Naive thymus-derived CD8-positive, alpha-beta T cell (primary cell): Measurements from ENCODE around the gene ADCY6. TPM values are rescaled to one million over a fixed set of nuclear protein-coding genes. Genes with fewer than 3 reads are reported as not detected.

ENCODE experiments used
- ATAC-seq, 2 donors: fragments of 150-1000 bp; cut with Tn5 transposase in 1 of 2; sonication (Bioruptor Pico), chemical (Tn5 transposase) in 1 of 2; 1 replicate in 1 of 2; 2 replicates in 1 of 2; pipeline ENCODE4 v1.10.0; 2021; ENCODE audit warnings: mild to moderate bottlenecking in 2 of 2, moderate library complexity in 2 of 2
- POLR2A ChIA-PET: fragments of 350-600 bp; sonication (Branson Sonifier 250); formaldehyde crosslinking; loops from one replicate; lab custom pipeline; 2021; ENCODE audit warnings: antibody characterized with exemption; lab: Charles Lee
- DNase-seq, 10 donors: peaks; one replicate each; pipeline versions ENCODE4 v3.0.0 to v3.0.0-alpha.2; 2020 to 2022
- H3K27ac Mint-ChIP-seq, 10 donors: one replicate each; pipeline ENCODE4 v1.8.0; 2020 to 2022; ENCODE audit warnings: mild to moderate bottlenecking in 10 of 10, mixed read lengths in 10 of 10, moderate library complexity in 4 of 10, inconsistent platforms in 1 of 10
- H3K27me3 Mint-ChIP-seq, 5 donors: one replicate each; pipeline ENCODE4 v1.8.0; 2021 to 2022; ENCODE audit warnings: mixed read lengths in 5 of 5
- H3K36me3 Mint-ChIP-seq, 3 donors: one replicate each; pipeline ENCODE4 v1.8.0; 2020 to 2022; ENCODE audit warnings: mixed read lengths in 3 of 3, mild to moderate bottlenecking in 2 of 3, inconsistent platforms in 1 of 3
- H3K4me1 Mint-ChIP-seq, 4 donors: one replicate each; pipeline ENCODE4 v1.8.0; 2021 to 2022; ENCODE audit warnings: mixed read lengths in 4 of 4
- H3K4me3 Mint-ChIP-seq, 10 donors: one replicate each; pipeline ENCODE4 v1.8.0; 2020 to 2022; ENCODE audit warnings: mild to moderate bottlenecking in 10 of 10, mixed read lengths in 10 of 10, moderate library complexity in 6 of 10, inconsistent platforms in 1 of 10
- H3K9me3 Mint-ChIP-seq, 9 donors: one replicate each; pipeline ENCODE4 v1.8.0; 2020 to 2022; ENCODE audit warnings: mixed read lengths in 9 of 9, mild to moderate bottlenecking in 3 of 9, inconsistent platforms in 1 of 9, moderate library complexity in 1 of 9
- polyA plus RNA-seq, 3 donors: library from polyadenylated mRNA; unstranded; fragments of 300-500 nt; fragmentation: Illumina TruSeq; gene quantifications; one replicate each; pipeline ENCODE4 v1.2.3, GENCODE V29; 2021
- total RNA-seq, 8 experiments: library from RNA in 2 of 8; stranded (reverse) in 2 of 8; gene quantifications; one replicate each; pipeline ENCODE4 v1.2.3 and lab custom pipeline; 2021 to 2026

Gene ADCY6
- total and polyA plus RNA-seq, 5 experiments from 2014 or later, result not detected

GRCh38 chr12:48793696-48794095, 4.8 kb upstream of the ADCY6 start:
- Mint-ChIP-seq H3K27me3 (peaks cover 8 to 23% (median 20%) of the 10 kb centered on the region in 5 donors), H3K4me1 (peaks cover 0 to 22% (median 7%) of the 10 kb centered on the region in 4 donors), H3K9me3 (no peaks in the 10 kb centered on the region), H3K36me3 (peaks cover 0 to 4% (median 0%) of the 10 kb centered on the region in 3 donors), H3K27ac (no peak overlapping the region), H3K4me3 (no peak overlapping the region)
- no peak for DNase-seq
- POLR2A ChIA-PET, result no interaction called here
- ATAC-seq, result no peak

DNA sequence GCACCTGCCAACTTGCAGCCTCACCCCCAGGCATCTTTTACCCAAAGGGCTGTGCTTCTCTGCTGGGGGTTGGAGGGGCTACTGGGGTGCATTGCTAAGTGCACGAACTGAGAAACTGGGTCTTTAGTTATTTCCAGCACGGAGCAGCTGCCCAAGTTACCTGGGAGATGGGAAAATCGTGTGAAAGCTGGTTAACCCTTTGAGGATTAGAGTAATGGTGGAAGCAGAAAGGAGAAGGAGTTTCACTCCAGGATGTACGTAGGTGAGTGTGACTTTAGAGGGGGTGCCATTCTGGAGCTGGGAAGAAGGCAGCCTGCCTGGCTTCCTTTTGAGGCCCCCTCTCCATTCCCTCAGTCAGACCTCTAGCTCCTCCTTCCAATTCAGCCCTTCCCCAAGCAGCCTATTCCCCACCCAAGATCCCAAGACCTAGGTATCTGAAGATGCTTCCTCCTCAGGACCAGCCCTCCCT, 1.0 kb upstream of the ADCY6 start:
- Mint-ChIP-seq H3K4me1 (peaks cover 5 to 22% (median 8%) of the 10 kb centered on the region in 4 donors), H3K4me3 (peak overlapping the region in 9 of 10 donors; percentile 28 to 87 (median 64)), H3K27ac (peak overlapping the region in 1 of 10 donors; percentile 31), H3K27me3 (peaks cover 15 to 57% (median 46%) of the 10 kb centered on the region in 5 donors), H3K36me3 (peaks cover 0 to 4% (median 0%) of the 10 kb centered on the region in 3 donors), H3K9me3 (no peaks in the 10 kb centered on the region)
- DNase-seq (no peak), ATAC-seq (no peak)
- POLR2A ChIA-PET, result no interaction called here

- peaks cover 0 to 4% (median 0%) of the 10 kb centered on the region in 3 donors for H3K36me3 Mint-ChIP-seq
- POLR2A ChIA-PET, result interaction anchor here (0.6 kb wide), 2 partner anchors 19 to 229 kb away, joined by 3 to 5 read pairs; a partner anchor contains a TSS
- H3K4me1 Mint-ChIP-seq, result peaks cover 5 to 22% (median 7%) of the 10 kb centered on the region in 4 donors
- H3K27me3 Mint-ChIP-seq, result peaks cover 18 to 61% (median 45%) of the 10 kb centered on the region in 5 donors
- DNase-seq (no peak), ATAC-seq (no peak)
- H3K4me3 Mint-ChIP-seq, result peak overlapping the region; percentile 63 to 81 (median 74)
- peak overlapping the region in 1 of 10 donors; percentile 79 for H3K27ac Mint-ChIP-seq
- H3K9me3 Mint-ChIP-seq, result no peaks in the 10 kb centered on the region
These were observed 400 bp downstream of the ADCY6 start for GRCh38 chr12:48788524-48788853.

DNA sequence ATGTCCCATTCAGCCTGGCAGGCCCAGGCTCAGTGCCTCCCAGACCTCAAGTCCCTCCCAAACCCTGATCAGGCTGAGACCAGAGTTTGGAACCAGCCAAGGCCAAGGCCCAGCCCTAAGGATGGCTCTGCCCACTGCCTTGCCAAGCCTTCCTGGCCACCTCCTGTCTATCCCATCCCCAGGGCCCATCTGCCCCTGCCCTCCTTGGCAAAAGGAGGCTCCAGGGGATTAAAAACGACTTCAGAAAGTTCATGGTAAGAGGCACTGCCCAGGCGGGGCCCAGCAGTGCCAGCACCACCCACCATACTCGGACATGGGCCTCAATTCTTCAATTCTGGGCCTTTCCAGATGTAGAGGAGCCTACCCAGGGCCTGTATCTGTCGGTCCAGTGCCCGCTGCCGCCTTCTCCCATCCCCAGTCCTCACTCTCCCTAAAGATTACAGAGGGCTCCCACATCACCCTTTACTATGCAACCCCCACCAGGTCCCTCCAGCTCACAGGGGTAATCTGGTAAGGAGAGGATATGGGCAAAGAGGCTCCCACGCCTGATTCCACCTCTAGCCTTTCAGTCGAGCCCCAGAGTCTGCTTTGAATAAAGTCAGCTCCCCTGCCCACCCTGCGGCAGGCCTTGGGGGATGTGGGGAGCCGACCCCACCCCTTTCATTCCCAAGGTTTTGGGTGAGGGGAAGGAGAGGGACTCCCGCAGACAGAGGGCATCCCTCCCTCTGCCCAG, 932 bp downstream of the ADCY6 start:
- peak overlapping the region in 2 of 10 donors; percentile 18 to 79 for H3K27ac Mint-ChIP-seq
- ATAC-seq (no peak), DNase-seq (no peak)
- POLR2A ChIA-PET, result interaction anchor here (0.6 kb wide), 1 partner anchor 229 kb away, joined by 5 read pairs; a partner anchor contains a TSS
- H3K9me3 Mint-ChIP-seq, result no peaks in the 10 kb centered on the region
- peaks cover 18 to 64% (median 45%) of the 10 kb centered on the region in 5 donors for H3K27me3 Mint-ChIP-seq
- H3K4me3 Mint-ChIP-seq, result peak overlapping the region; percentile 17 to 81 (median 70)
- peaks cover 5 to 22% (median 7%) of the 10 kb centered on the region in 4 donors for H3K4me1 Mint-ChIP-seq
- peaks cover 0 to 4% (median 0%) of the 10 kb centered on the region in 3 donors for H3K36me3 Mint-ChIP-seq

GRCh38 chr12:48786591-48787544, 2.0 kb downstream of the ADCY6 start:
- DNase-seq (no peak), ATAC-seq (no peak)
- Mint-ChIP-seq H3K4me3 (peak overlapping the region in 4 of 10 donors; percentile 1 to 71 (median 46)), H3K27me3 (peaks cover 18 to 61% (median 45%) of the 10 kb centered on the region in 5 donors), H3K27ac (peak overlapping the region in 1 of 10 donors; percentile 15), H3K36me3 (peaks cover 0 to 4% (median 0%) of the 10 kb centered on the region in 3 donors), H3K9me3 (no peaks in the 10 kb centered on the region), H3K4me1 (peaks cover 5 to 22% (median 7%) of the 10 kb centered on the region in 4 donors)
- POLR2A ChIA-PET, result no interaction called here

- Mint-ChIP-seq H3K4me1 (peaks cover under 1 to 8% (median 3%) of the 10 kb centered on the region in 4 donors), H3K4me3 (no peak overlapping the region), H3K27me3 (peaks cover 9 to 42% (median 30%) of the 10 kb centered on the region in 5 donors), H3K9me3 (no peaks in the 10 kb centered on the region), H3K27ac (no peak overlapping the region), H3K36me3 (no peaks in the 10 kb centered on the region)
- POLR2A ChIA-PET, result no interaction called here
- ATAC-seq, result no peak
- no peak for DNase-seq
These were observed 5.5 kb downstream of the ADCY6 start for GRCh38 chr12:48783432-48783831.

- DNase-seq, result no peak
- no peak overlapping the region for H3K4me3 Mint-ChIP-seq
- H3K9me3 Mint-ChIP-seq, result no peaks in the 10 kb centered on the region
- H3K27ac Mint-ChIP-seq, result no peak overlapping the region
- peaks cover 8 to 35% (median 23%) of the 10 kb centered on the region in 5 donors for H3K27me3 Mint-ChIP-seq
- POLR2A ChIA-PET, result no interaction called here
- ATAC-seq, result no peak
- H3K4me1 Mint-ChIP-seq, result peaks cover 0 to 8% (median 0%) of the 10 kb centered on the region in 4 donors
- no peaks in the 10 kb centered on the region for H3K36me3 Mint-ChIP-seq
These were observed 6.2 kb downstream of the ADCY6 start for GRCh38 chr12:48782457-48783395.

- DNase-seq (no peak), ATAC-seq (no peak)
- peaks cover 2 to 28% (median 16%) of the 10 kb centered on the region in 5 donors for H3K27me3 Mint-ChIP-seq
- peak overlapping the region in 1 of 10 donors; percentile 62 for H3K27ac Mint-ChIP-seq
- H3K4me1 Mint-ChIP-seq, result peaks cover 0 to 6% (median 0%) of the 10 kb centered on the region in 4 donors
- POLR2A ChIA-PET, result no interaction called here
- H3K4me3 Mint-ChIP-seq, result no peak overlapping the region
- H3K36me3 Mint-ChIP-seq, result no peaks in the 10 kb centered on the region
- no peaks in the 10 kb centered on the region for H3K9me3 Mint-ChIP-seq
These were observed 7.0 kb downstream of the ADCY6 start for GRCh38 chr12:48781750-48782456.

DNA sequence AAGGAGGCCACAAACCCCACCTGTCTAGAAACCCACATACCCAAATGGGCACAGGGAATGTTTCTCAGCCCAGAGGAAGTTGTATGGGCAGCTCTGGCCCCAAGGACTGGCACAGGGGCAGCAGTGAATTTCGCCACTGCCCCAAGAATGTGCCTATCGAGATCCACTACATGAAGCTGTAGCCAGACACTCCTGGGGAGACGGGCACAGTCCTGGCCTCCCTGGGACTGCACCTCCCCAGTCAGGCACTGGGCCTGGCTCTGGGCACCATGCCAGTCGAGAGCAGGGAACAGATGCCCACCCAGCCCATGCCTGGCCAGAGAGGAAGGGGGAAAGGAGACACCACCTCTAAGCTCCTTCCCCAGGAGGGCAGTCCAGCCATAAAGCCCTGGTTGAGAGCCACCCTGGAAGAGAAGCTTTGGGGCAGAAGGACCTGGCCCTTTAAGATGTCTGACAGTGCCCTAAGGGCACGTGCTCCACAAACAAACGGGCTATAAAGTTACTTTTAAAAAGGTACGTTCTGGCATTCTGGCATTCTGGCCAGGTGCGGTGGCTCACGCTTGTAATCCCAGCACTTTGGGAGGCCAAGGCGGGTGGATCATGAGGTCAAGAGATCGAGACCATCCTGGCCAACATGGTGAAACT, 8.4 kb downstream of the ADCY6 start:
- POLR2A ChIA-PET, result no interaction called here
- H3K36me3 Mint-ChIP-seq, result no peaks in the 10 kb centered on the region
- no peak for ATAC-seq
- no peak overlapping the region for H3K27ac Mint-ChIP-seq
- peaks cover 2 to 15% (median 5%) of the 10 kb centered on the region in 5 donors for H3K27me3 Mint-ChIP-seq
- peaks cover 0 to 6% (median 0%) of the 10 kb centered on the region in 4 donors for H3K4me1 Mint-ChIP-seq
- no peak overlapping the region for H3K4me3 Mint-ChIP-seq
- H3K9me3 Mint-ChIP-seq, result no peaks in the 10 kb centered on the region
- no peak for DNase-seq

GRCh38 chr12:48779869-48780268, 9.0 kb downstream of the ADCY6 start:
- Mint-ChIP-seq H3K36me3 (no peaks in the 10 kb centered on the region), H3K9me3 (no peaks in the 10 kb centered on the region), H3K4me3 (no peak overlapping the region), H3K4me1 (peaks cover 0 to 6% (median 0%) of the 10 kb centered on the region in 4 donors), H3K27ac (no peak overlapping the region), H3K27me3 (peaks cover 2 to 11% (median 2%) of the 10 kb centered on the region in 5 donors)
- POLR2A ChIA-PET, result no interaction called here
- DNase-seq (no peak), ATAC-seq (no peak)
